A673 (cell line): ENCODE data around the gene GTPBP2. TPM values are rescaled to one million over a fixed set of nuclear protein-coding genes. Genes with fewer than 3 reads are reported as not detected.

Experiments
- BruUV-seq: library from RNA; stranded (reverse); fragments of 400-500 nt; replicated peaks from 2 replicates; lab custom pipeline; 2021; lab: Mats Ljungman, UMichigan
- CTCF ChIA-PET: fragments of 300-600 bp; sonication (Branson Sonifier 250); formaldehyde crosslinking; loops from one replicate; lab custom pipeline; 2022; ENCODE audit warnings: antibody characterized with exemption; lab: Charles Lee
- POLR2A ChIA-PET: fragments of 300-600 bp; sonication (Branson Sonifier 250); formaldehyde crosslinking; loops from one replicate; lab custom pipeline; 2022; ENCODE audit warnings: antibody characterized with exemption; ENCODE audit not compliant: low non-redundant PET; lab: Charles Lee
- DNase-seq: peaks from one replicate; pipeline ENCODE4 v3.0.0-alpha.2; 2015; ENCODE audit warnings: low spot score
- H3K27ac ChIP-seq: fragments of 200-600 bp; sonication (generic); 2 replicates; pipeline ENCODE4 v1.5.1; 2016; ENCODE audit warnings: mixed run types, low read depth, mild to moderate bottlenecking, mixed read lengths, antibody characterized with exemption, low read length; ENCODE audit not compliant: poor library complexity, severe bottlenecking
- H3K27me3 ChIP-seq: fragments of 200-600 bp; sonication (generic); replicated peaks from 2 replicates; pipeline ENCODE4 v1.6.1; 2017; ENCODE audit warnings: mixed run types, low read depth, mild to moderate bottlenecking, mixed read lengths, antibody characterized with exemption, low read length; ENCODE audit not compliant: insufficient read depth, poor library complexity
- H3K36me3 ChIP-seq: fragments of 200-600 bp; sonication (generic); 2 replicates; pipeline ENCODE4 v1.6.1; 2016; ENCODE audit warnings: mixed run types, mild to moderate bottlenecking, mixed read lengths, antibody characterized with exemption, low read length; ENCODE audit not compliant: insufficient read depth, poor library complexity, severe bottlenecking
- H3K4me1 ChIP-seq: fragments of 200-600 bp; sonication (generic); 2 replicates; pipeline ENCODE4 v1.6.1; 2017; ENCODE audit warnings: mixed run types, mild to moderate bottlenecking, mixed read lengths, antibody characterized with exemption, low read length; ENCODE audit not compliant: insufficient read depth, poor library complexity, severe bottlenecking
- H3K4me3 ChIP-seq: fragments of 200-600 bp; sonication (generic); 2 replicates; pipeline ENCODE4 v1.5.1; 2016; ENCODE audit warnings: low read depth, mixed run types, mild to moderate bottlenecking, mixed read lengths, low read length; ENCODE audit not compliant: poor library complexity, severe bottlenecking
- H3K9me3 ChIP-seq: fragments of 200-600 bp; sonication (generic); 2 replicates; pipeline ENCODE4 v1.6.1; 2016; ENCODE audit warnings: mixed run types, low read depth, mild to moderate bottlenecking, mixed read lengths, antibody characterized with exemption, low read length; ENCODE audit not compliant: poor library complexity, severe bottlenecking
- CTCF ChIP-seq: fragments of 300-800, 200-600 bp; sonication (generic); conservative IDR thresholded peaks from 2 replicates; pipeline ENCODE4 v1.5.1; 2017; ENCODE audit warnings: low read depth, mild to moderate bottlenecking, antibody characterized with exemption, low read length, moderate library complexity, mixed read lengths
- EZH2 ChIP-seq: fragments of 200-600 bp; sonication (generic); IDR thresholded peaks from 2 replicates; pipeline ENCODE4 v1.6.1; 2017; ENCODE audit warnings: borderline replicate concordance, low read depth, mild to moderate bottlenecking, mixed read lengths, antibody characterized with exemption, low read length; ENCODE audit not compliant: poor library complexity, severe bottlenecking
- intact Hi-C: fragments of 100-400 bp; cut with micrococcal nuclease; formaldehyde crosslinking; loops from one replicate; pipeline ENCODE4 v1.10.0; 2022; ENCODE audit not compliant: unreplicated experiment
- total RNA-seq: library from RNA; stranded (reverse); gene quantifications from 2 replicates; pipeline ENCODE4 v1.2.3, GENCODE V29; 2021

The GTPBP2 gene
- total RNA-seq, 1 experiment from 2014 or later = 59.4 TPM

GRCh38 chr6:43623880-43624785, 4.9 kb downstream of the GTPBP2 start:
- peaks cover 8% of the 10 kb centered on the region for H3K4me1 ChIP-seq
- no TSS peak for BruUV-seq
- no peak overlapping the region for H3K4me3 ChIP-seq
- no peak overlapping the region for H3K27ac ChIP-seq
- no peaks in the 10 kb centered on the region for H3K27me3 ChIP-seq
- peaks cover 66% of the 10 kb centered on the region for H3K36me3 ChIP-seq
- no peak for TF ChIP-seq CTCF
- TF ChIP-seq EZH2 = no peak
- H3K9me3 ChIP-seq = no peaks in the 10 kb centered on the region
- CTCF ChIA-PET = no interaction called here
- intact Hi-C loops = no loop called here
- POLR2A ChIA-PET = interaction anchor here (0.7 kb wide), 1 partner anchor 368 kb away, joined by 3 read pairs; no protein-coding TSS in a partner anchor
- no peak for DNase-seq

GRCh38 chr6:43622541-43622940, 6.5 kb downstream of the GTPBP2 start:
- Histone ChIP-seq H3K9me3 (no peaks in the 10 kb centered on the region), H3K27me3 (no peaks in the 10 kb centered on the region), H3K4me3 (no peak overlapping the region), H3K36me3 (peaks cover 68% of the 10 kb centered on the region), H3K27ac (no peak overlapping the region), H3K4me1 (peaks cover 5% of the 10 kb centered on the region)
- TF ChIP-seq CTCF = no peak
- no peak for TF ChIP-seq EZH2
- POLR2A ChIA-PET = no interaction called here
- CTCF ChIA-PET = no interaction called here
- intact Hi-C loops = no loop called here
- DNase-seq = no peak
- no TSS peak for BruUV-seq

- POLR2A ChIA-PET = no interaction called here
- CTCF ChIA-PET = no interaction called here
- H3K27ac ChIP-seq = no peak overlapping the region
These were observed 7.3 kb downstream of the GTPBP2 start for GRCh38 chr6:43621836-43622180.

More at GRCh38 chr6:43621836-43622180, 7.3 kb downstream of the GTPBP2 start:
- Histone ChIP-seq H3K36me3 (peaks cover 68% of the 10 kb centered on the region), H3K9me3 (no peaks in the 10 kb centered on the region), H3K27me3 (no peaks in the 10 kb centered on the region), H3K4me3 (no peak overlapping the region), H3K4me1 (no peaks in the 10 kb centered on the region)
- TF ChIP-seq EZH2 = no peak
- TF ChIP-seq CTCF = no peak
- BruUV-seq = no TSS peak
- DNase-seq = no peak
- intact Hi-C loops = no loop called here
